Small intestine (tissue), 7 donors: Measurements from ENCODE around the gene MARCHF10. TPM values are rescaled to one million over a fixed set of nuclear protein-coding genes. Genes with fewer than 3 reads are reported as not detected.
"Not testable (repeated sequence)": the region's sequence is repeated elsewhere in the genome, so short reads cannot be mapped to it uniquely, and the experiment has no call there.

Source experiments
- DNase-seq, 2 donors: peaks; one replicate each; pipeline versions ENCODE4 v3.0.0 to v3.0.0-alpha.2; 2013
- FAIRE-seq: peaks from 2 replicates; lab custom pipeline; 2012; peaks lifted over from hg19 to GRCh38; lab: Jason Lieb, UNC
- H3K27ac ChIP-seq, 3 donors: one replicate each; pipeline ENCODE4 v1.5.1; 2013; ENCODE audit warnings: low read length in 2 of 3, mild to moderate bottlenecking in 2 of 3, control low read depth in 1 of 3, inconsistent platforms in 1 of 3, low read depth in 1 of 3, moderate library complexity in 1 of 3
- H3K27me3 ChIP-seq, 3 donors: one replicate each; pipeline ENCODE4 v1.6.1; 2013; ENCODE audit warnings: low read length in 3 of 3, inconsistent platforms in 1 of 3; ENCODE audit not compliant: control insufficient read depth in 3 of 3, insufficient read depth in 3 of 3
- H3K36me3 ChIP-seq, 3 donors: one replicate each; pipeline ENCODE4 v1.6.1; 2013; ENCODE audit warnings: low read length in 3 of 3, inconsistent platforms in 1 of 3, low read depth in 1 of 3, mild to moderate bottlenecking in 1 of 3, moderate library complexity in 1 of 3; ENCODE audit not compliant: control insufficient read depth in 3 of 3, insufficient read depth in 2 of 3
- H3K4me1 ChIP-seq, 3 donors: one replicate each; pipeline ENCODE4 v1.6.1; 2013; ENCODE audit warnings: low read length in 2 of 3, inconsistent platforms in 1 of 3, low read depth in 1 of 3, mild to moderate bottlenecking in 1 of 3, moderate library complexity in 1 of 3; ENCODE audit not compliant: control insufficient read depth in 3 of 3, insufficient read depth in 2 of 3
- H3K4me3 ChIP-seq, 3 donors: one replicate each; pipeline ENCODE4 v1.5.1; 2013; ENCODE audit warnings: low read length in 3 of 3, control low read depth in 1 of 3, inconsistent platforms in 1 of 3, low read depth in 1 of 3, mild to moderate bottlenecking in 1 of 3, moderate library complexity in 1 of 3
- H3K9me3 ChIP-seq, 2 donors: one replicate each; pipeline ENCODE4 v1.6.1; 2013; ENCODE audit warnings: low read depth in 1 of 2, low read length in 1 of 2; ENCODE audit not compliant: control insufficient read depth in 2 of 2, insufficient read depth in 1 of 2
- WGBS, 3 donors: extraction: QIAGEN DNeasy Blood & Tissue Kit; methylation state at CpG; one replicate each; pipeline ENCODE4 v1.1.7; 2013; 5-methylcytosine and 5-hydroxymethylcytosine counted together
- polyA plus RNA-seq, 4 donors: library from polyadenylated mRNA; stranded (reverse) in 3 of 4; unstranded in 1 of 4; fragments of 200-250 nt in 3 of 4; fragments of 120-200 nt in 1 of 4; gene quantifications; one replicate each; pipeline versions ENCODE4 v1.2.1 to v1.2.3, GENCODE V29; 2013
- donor health status: healthy with polysubstance abuse.
- donor health status: control.
- donor health status: control.
- donor health status: Bipolar disorder and iron deficiency.
- donor health status: healthy.

MARCHF10 gene
- polyA plus RNA-seq, 4 donors = 0.10 to 0.13 TPM; not detected in 2

DNA sequence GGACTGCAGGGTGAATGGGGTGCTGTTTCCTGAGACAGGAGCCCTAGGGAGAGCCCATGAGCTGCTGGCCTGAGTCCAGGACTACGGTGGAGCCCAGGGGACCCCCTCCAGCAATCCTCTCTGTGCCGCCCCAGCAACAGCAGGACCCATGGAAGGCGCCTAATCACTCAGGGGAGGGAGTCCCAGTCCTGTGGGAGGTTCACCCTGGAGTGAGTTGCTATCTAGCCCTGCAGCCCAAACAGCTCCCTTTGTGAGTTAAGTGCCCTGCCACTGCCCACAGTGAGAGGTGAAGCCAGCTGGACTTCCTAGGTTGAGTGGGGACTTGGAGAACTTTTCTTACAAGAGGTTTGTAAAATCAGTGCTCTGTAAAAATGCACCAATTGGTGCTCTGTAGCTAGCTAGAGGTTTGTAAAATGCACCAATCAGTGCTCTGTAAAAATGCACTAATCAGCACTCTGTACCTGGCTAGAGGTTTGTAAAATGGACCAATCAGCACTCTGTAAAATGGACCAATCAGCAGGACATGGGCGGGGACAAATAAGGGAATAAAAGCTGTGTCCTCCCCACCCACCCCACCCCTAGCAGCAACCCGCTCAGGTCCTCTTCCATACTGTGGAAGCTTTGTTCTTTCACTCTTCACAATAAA is 112.9 kb downstream of the MARCHF10 start:
- 86 to 87% (median 87%) methylated on average over 5 of the region's 5 CpGs for WGBS, 3 donors
- FAIRE-seq, H3K4me3 ChIP-seq, H3K27me3 ChIP-seq, DNase-seq, H3K36me3 ChIP-seq, H3K27ac ChIP-seq, H3K4me1 ChIP-seq, H3K9me3 ChIP-seq: not testable (repeated sequence)

DNA sequence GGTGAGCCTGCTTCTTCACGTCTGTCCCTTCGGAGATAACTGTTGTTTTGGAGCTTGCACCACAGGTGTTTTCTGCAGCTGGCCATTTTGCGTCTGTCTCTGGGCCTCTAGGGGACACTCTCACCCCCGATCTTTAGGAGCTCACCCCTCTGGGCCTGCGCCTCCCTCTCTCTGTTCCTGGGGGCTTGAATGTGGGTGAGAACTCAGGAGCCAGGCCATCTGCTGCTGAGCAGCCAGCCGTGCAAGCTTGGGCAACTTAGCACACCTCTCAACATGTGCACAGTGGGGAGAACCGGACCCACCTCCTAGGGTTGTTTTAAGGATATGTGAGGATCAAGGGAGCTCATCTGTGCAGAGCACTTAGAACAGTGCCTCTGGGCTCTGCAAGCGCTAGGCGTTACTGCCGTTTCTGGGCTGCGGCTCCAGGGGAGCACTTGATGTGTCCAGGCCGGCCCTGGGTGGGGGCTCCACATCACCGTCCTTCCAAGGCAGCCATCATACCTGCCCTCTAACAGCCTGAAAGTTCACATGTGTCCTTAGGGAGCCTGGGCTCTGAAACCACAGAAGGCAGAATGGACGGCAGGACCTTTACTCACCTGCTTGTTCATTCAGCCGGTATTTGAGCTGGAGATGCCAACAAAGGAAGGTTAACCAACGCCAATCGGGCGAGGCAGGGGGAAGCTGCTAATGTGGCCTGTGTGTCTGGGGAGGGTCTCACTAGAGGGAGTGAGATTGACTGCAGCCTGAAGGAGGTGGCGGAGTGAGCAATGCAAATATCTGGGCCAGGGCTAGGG is 114.3 kb downstream of the MARCHF10 start:
- H3K9me3 ChIP-seq = no peaks in the 10 kb centered on the region

DNA sequence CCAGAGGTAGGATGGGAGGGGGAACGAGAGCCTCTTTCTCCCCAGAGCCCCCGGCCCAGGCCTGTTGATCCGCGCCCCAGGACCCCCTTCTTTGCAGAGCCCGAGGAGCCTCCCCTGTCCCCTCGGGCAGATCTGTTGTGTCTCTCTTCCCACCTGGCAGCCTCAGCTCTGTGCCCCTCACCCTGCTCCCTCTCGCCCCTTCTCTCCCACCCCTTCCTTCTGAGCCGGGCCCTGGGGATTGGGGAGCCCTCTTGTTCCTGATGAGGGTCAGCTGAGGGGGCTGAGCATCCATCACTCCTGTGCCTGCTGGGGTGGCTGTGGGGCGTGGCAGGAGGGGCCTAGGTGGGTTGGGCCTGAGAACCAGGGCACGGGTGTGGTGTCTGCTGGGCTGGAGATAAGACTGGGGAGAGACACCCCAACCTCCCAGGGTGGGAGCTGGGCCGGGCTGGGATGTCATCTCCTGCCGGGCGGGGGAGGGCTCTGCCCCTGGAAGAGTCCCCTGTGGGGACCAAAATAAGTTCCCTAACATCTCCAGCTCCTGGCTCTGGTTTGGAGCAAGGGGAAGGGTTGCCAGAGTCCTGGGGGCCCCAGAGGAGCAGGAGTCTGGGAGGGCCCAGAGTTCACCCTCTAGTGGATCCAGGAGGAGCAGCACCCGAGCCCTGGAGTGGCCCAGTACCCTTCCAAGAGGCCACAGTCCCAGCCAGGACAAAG is 115.2 kb downstream of the MARCHF10 start:
- WGBS, 3 donors = 71 to 74% (median 72%) methylated on average over 12 to 14 of the region's 14 CpGs
- Histone ChIP-seq H3K27me3 (no peaks in the 10 kb centered on the region), H3K27ac (no peak overlapping the region), H3K36me3 (peaks cover 0 to 11% (median 0%) of the 10 kb centered on the region in 3 donors), H3K4me1 (no peaks in the 10 kb centered on the region), H3K4me3 (no peak overlapping the region), H3K9me3 (no peaks in the 10 kb centered on the region)
- FAIRE-seq = no peak
- DNase-seq = no peak

More for the DNA sequence above, 114.3 kb downstream of the MARCHF10 start:
- 78 to 83% (median 78%) methylated on average over 19 of the region's 19 CpGs for WGBS, 3 donors
- Histone ChIP-seq H3K4me1 (no peaks in the 10 kb centered on the region), H3K27me3 (no peaks in the 10 kb centered on the region), H3K36me3 (peaks cover 0 to 10% (median 0%) of the 10 kb centered on the region in 3 donors), H3K4me3 (no peak overlapping the region), H3K27ac (no peak overlapping the region)
- no peak for FAIRE-seq
- DNase-seq = no peak

DNA sequence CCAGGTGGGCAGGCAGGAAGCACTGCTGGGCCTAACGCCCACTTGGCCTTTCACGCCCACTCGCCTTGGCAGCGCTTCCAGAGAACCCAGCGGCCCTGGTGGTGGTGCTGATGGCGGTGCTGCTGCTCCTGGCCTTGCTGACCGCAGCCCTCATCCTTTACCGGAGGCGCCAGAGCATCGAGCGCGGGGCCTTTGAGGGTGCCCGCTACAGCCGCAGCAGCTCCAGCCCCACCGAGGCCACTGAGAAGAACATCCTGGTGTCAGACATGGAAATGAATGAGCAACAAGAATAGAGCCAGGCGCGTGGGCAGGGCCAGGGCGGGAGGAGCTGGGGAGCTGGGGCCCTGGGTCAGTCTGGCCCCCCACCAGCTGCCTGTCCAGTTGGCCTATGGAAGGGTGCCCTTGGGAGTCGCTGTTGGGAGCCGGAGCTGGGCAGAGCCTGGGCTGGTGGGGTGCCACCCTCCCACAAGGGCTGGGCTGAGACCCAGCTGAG is 115.9 kb downstream of the MARCHF10 start:
- Histone ChIP-seq H3K4me1 (no peaks in the 10 kb centered on the region), H3K27me3 (no peaks in the 10 kb centered on the region), H3K27ac (no peak overlapping the region), H3K9me3 (no peaks in the 10 kb centered on the region), H3K4me3 (no peak overlapping the region), H3K36me3 (peaks cover 0 to 11% (median 0%) of the 10 kb centered on the region in 3 donors)
- DNase-seq (no peak), FAIRE-seq (no peak)
- 82 to 90% (median 85%) methylated on average over 20 of the region's 20 CpGs for WGBS, 3 donors

DNA sequence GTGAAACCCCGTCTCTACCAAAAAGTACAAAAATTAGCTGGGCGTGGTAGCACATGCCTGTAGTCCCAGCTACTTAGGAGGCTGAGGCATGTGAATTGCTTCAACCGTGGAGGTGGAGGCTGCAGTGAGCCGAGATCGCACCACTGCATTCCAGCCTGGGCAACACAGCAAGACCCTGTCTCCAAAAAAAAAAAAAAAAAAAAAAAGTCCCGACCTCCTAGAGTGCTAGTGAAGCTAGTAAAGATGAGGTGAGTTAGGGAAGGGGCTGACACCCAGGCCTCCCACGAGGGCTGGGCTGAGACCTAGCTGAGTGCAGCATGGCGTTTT is 116.6 kb downstream of the MARCHF10 start:
- not testable (repeated sequence) for H3K4me3 ChIP-seq, H3K4me1 ChIP-seq, DNase-seq, H3K27ac ChIP-seq, H3K9me3 ChIP-seq, H3K27me3 ChIP-seq, FAIRE-seq
- 67 to 89% (median 79%) methylated on average over 7 to 8 of the region's 8 CpGs for WGBS, 3 donors
- H3K36me3 ChIP-seq = peaks cover 0 to 11% (median 0%) of the 10 kb centered on the region in 3 donors

DNA sequence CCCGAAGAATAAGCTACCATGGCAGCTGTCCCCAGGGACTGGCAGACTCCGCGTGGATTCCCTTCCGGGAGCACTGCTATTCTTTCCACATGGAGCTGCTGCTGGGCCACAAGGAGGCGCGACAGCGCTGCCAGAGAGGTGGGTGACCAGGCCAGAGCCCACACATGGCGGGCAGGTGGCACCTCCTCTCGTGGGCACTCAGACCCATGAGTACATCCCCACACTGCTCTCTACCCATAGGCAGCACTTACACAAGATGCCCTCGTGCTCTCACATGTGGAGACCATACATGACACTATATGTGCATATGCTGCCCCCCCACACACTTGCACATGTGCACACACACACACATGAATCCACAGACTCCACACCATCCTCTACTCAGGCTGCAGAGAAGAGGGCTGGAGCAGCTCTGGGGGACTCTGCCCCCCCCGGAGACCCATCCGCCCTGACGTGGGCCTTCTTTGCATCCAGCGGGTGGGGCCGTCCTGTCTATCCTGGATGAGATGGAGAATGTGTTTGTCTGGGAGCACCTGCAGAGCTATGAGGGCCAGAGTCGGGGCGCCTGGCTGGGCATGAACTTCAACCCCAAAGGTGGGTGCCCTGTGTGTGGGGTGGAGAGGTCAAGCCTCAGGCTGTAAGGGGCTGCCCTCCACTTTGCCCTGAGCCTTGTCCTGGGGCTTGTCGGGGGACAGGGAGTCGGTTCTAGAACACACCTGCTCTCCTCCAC is 117.8 kb downstream of the MARCHF10 start:
- Histone ChIP-seq H3K4me3 (no peak overlapping the region), H3K4me1 (no peaks in the 10 kb centered on the region), H3K36me3 (peaks cover 0 to 11% (median 0%) of the 10 kb centered on the region in 3 donors), H3K27me3 (no peaks in the 10 kb centered on the region), H3K27ac (no peak overlapping the region), H3K9me3 (no peaks in the 10 kb centered on the region)
- 70 to 86% (median 75%) methylated on average over 18 to 19 of the region's 19 CpGs for WGBS, 3 donors
- FAIRE-seq = no peak
- DNase-seq = no peak

DNA sequence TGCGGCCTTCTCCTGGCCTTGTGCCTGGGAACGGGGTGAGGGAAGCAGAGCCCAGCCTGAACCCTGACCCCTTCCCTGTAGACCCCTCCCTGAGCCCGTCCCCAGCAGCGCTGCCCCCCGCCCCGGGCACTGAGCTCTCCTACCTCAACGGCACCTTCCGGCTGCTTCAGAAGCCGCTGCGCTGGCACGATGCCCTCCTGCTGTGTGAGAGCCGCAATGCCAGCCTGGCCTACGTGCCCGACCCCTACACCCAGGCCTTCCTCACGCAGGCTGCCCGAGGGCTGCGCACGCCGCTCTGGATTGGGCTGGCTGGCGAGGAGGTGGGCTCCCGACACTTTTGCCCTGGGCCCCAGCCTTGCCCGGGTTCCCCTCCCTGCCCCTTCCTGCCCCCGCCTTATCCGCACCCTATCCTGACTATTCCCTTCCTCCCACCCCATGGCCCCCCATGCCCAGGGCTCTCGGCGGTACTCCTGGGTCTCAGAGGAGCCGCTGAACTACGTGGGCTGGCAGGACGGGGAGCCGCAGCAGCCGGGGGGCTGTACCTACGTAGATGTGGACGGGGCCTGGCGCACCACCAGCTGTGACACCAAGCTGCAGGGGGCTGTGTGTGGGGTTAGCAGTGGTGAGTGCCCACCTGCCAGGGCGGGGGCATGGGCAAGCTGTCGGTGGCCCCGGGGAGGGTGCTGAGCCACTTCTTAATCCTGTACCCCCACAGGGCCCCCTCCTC is 118.5 kb downstream of the MARCHF10 start:
- DNase-seq (no peak), FAIRE-seq (no peak)
- Histone ChIP-seq H3K36me3 (peaks cover 0 to 11% (median 0%) of the 10 kb centered on the region in 3 donors), H3K27ac (no peak overlapping the region), H3K4me3 (no peak overlapping the region), H3K4me1 (no peaks in the 10 kb centered on the region), H3K9me3 (no peaks in the 10 kb centered on the region), H3K27me3 (no peaks in the 10 kb centered on the region)
- WGBS, 3 donors = 83 to 94% (median 88%) methylated on average over 35 to 37 of the region's 37 CpGs
